ENCODE measurements around the gene TSEN54. TPM values are rescaled to one million over a fixed set of nuclear protein-coding genes. Genes with fewer than 3 reads are reported as not detected.

The TSEN54 gene
- total RNA-seq, 4 donors from 2014 or later = 15.8 to 26.5 (median 17.1) TPM

- H3K9me3 ChIP-seq = no peaks in the 10 kb centered on the region
- no peak for ATAC-seq
- H3K27me3 ChIP-seq = no peaks in the 10 kb centered on the region
- TF ChIP-seq CTCF (IDR thresholded peaks at IDR 0.05) (no peak), POLR2AphosphoS5 (IDR thresholded peaks at IDR 0.05) (no peak), POLR2A (IDR thresholded peaks at IDR 0.05) (no peak), EP300 (IDR thresholded peaks at IDR 0.05) (no peak)
- H3K27ac ChIP-seq = peak overlapping the region in 3 of 4 donors; percentile 70 to 74 (median 73)
- no CpG with 5 or more reads among the region's 25 CpGs for WGBS, 2 donors (ENCODE audit: low coverage in 1 of 2)
- H3K36me3 ChIP-seq = peaks cover 0 to 98% of the 10 kb centered on the region in 2 donors
- peaks cover 0 to 74% (median 9%) of the 10 kb centered on the region in 3 donors for H3K4me1 ChIP-seq
- no peak overlapping the region for H3K4me3 ChIP-seq
Measured at GRCh38 chr17:75502721-75503329, 13.5 kb upstream of the TSEN54 start.

- TF ChIP-seq CTCF (IDR thresholded peaks at IDR 0.05) (no peak), POLR2AphosphoS5 (IDR thresholded peaks at IDR 0.05) (no peak), POLR2A (IDR thresholded peaks at IDR 0.05) (no peak), EP300 (IDR thresholded peaks at IDR 0.05) (no peak)
- no peak overlapping the region for H3K4me3 ChIP-seq
- H3K9me3 ChIP-seq = no peaks in the 10 kb centered on the region
- peaks cover 0 to 75% (median 12%) of the 10 kb centered on the region in 3 donors for H3K4me1 ChIP-seq
- no peaks in the 10 kb centered on the region for H3K27me3 ChIP-seq
- peak overlapping the region in 3 of 4 donors; percentile 63 to 73 (median 70) for H3K27ac ChIP-seq
- WGBS, 2 donors (ENCODE audit: low coverage in 1 of 2) = 87% methylated on average over 3 of the region's 23 CpGs; no CpG with 5 or more reads in 1 of the 2 donors
- peaks cover 0 to 94% of the 10 kb centered on the region in 2 donors for H3K36me3 ChIP-seq
- ATAC-seq = no peak
Measured at GRCh38 chr17:75503337-75503950, 12.9 kb upstream of the TSEN54 start.

GRCh38 chr17:75503976-75504346, 12.4 kb upstream of the TSEN54 start:
- Histone ChIP-seq H3K4me1 (peaks cover 0 to 75% (median 16%) of the 10 kb centered on the region in 3 donors), H3K36me3 (peaks cover 0 to 89% of the 10 kb centered on the region in 2 donors), H3K4me3 (no peak overlapping the region), H3K27me3 (no peaks in the 10 kb centered on the region), H3K27ac (peak overlapping the region in 3 of 4 donors; percentile 45 to 70 (median 63)), H3K9me3 (no peaks in the 10 kb centered on the region)
- WGBS, 2 donors (ENCODE audit: low coverage in 1 of 2) = 7% methylated on average over 2 of the region's 13 CpGs; no CpG with 5 or more reads in 1 of the 2 donors
- TF ChIP-seq POLR2A (IDR thresholded peaks at IDR 0.05) (no peak), CTCF (IDR thresholded peaks at IDR 0.05) (no peak), POLR2AphosphoS5 (IDR thresholded peaks at IDR 0.05) (no peak), EP300 (IDR thresholded peaks at IDR 0.05) (no peak)
- no peak for ATAC-seq

GRCh38 chr17:75504347-75505151, 11.8 kb upstream of the TSEN54 start:
- no peaks in the 10 kb centered on the region for H3K27me3 ChIP-seq
- peaks cover 0 to 84% of the 10 kb centered on the region in 2 donors for H3K36me3 ChIP-seq
- no peak for ATAC-seq
- WGBS, 2 donors (ENCODE audit: low coverage in 1 of 2) = no CpG with 5 or more reads among the region's 32 CpGs
- TF ChIP-seq POLR2A (IDR thresholded peaks at IDR 0.05) (no peak), CTCF (IDR thresholded peaks at IDR 0.05) (peak in 3 of 4 experiments; percentile 37 to 61 (median 56))
- H3K4me3 ChIP-seq = no peak overlapping the region
- H3K4me1 ChIP-seq = peaks cover 0 to 75% (median 15%) of the 10 kb centered on the region in 3 donors
- peak overlapping the region in 3 of 4 donors; percentile 45 to 70 (median 63) for H3K27ac ChIP-seq
- no peaks in the 10 kb centered on the region for H3K9me3 ChIP-seq
